AG09319 (cell line): ENCODE measurements around the gene PMS1.

Experiments
- DNase-seq: peaks from one replicate; pipeline ENCODE4 v3.0.0-alpha.2; 2010; ENCODE audit warnings: low read depth; ENCODE audit errors: extremely low read depth
- TF ChIP-seq, protein P1 (sequence below): IDR thresholded peaks from 2 replicates; pipeline ENCODE4 v1.5.1; 2011; ENCODE audit warnings: low read depth, mild to moderate bottlenecking, inconsistent platforms, low read length, moderate library complexity

The PMS1 gene

DNA sequence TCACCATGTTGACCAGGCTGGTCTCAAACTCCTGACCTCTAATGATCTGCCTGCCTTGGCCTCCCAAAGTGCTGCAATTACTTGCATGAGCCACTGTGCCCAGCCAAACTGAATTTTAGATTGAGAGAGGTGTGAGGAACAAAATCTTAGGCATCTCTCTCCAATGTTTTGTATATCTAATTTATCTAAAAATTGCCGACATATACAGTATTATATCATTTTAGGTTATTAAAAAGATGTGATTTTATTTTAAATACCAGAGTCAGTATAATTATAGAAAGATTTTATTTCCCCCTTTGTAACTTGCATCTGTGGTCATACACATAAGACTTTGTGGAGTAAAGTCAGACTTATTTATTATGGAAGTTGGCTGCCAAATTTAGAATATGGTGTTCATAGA is 10.1 kb downstream of the PMS1 start:
- DNase-seq: no peak
- TF ChIP-seq, protein P1, sequence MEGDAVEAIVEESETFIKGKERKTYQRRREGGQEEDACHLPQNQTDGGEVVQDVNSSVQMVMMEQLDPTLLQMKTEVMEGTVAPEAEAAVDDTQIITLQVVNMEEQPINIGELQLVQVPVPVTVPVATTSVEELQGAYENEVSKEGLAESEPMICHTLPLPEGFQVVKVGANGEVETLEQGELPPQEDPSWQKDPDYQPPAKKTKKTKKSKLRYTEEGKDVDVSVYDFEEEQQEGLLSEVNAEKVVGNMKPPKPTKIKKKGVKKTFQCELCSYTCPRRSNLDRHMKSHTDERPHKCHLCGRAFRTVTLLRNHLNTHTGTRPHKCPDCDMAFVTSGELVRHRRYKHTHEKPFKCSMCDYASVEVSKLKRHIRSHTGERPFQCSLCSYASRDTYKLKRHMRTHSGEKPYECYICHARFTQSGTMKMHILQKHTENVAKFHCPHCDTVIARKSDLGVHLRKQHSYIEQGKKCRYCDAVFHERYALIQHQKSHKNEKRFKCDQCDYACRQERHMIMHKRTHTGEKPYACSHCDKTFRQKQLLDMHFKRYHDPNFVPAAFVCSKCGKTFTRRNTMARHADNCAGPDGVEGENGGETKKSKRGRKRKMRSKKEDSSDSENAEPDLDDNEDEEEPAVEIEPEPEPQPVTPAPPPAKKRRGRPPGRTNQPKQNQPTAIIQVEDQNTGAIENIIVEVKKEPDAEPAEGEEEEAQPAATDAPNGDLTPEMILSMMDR: no peak

DNA sequence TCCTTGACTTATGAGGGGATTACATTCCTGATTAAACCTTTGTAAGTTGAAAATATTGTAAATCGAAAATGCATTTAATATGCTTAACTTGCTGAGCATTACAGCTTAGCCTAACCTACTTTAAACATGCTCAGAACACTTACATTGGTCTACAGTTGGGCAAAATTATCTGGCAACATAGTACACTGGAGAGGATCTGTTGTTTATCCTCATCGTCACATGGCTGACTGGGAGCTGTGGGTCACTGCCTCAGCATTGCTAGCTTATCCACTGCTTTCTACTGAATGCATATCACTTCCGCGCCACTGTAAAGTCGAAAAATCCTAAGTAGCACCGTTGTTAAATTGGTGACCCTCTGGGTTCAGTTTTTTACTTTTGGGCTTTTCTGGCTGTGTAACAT is 13.7 kb downstream of the PMS1 start:
- DNase-seq: no peak
- TF ChIP-seq, protein P1: no peak

DNA sequence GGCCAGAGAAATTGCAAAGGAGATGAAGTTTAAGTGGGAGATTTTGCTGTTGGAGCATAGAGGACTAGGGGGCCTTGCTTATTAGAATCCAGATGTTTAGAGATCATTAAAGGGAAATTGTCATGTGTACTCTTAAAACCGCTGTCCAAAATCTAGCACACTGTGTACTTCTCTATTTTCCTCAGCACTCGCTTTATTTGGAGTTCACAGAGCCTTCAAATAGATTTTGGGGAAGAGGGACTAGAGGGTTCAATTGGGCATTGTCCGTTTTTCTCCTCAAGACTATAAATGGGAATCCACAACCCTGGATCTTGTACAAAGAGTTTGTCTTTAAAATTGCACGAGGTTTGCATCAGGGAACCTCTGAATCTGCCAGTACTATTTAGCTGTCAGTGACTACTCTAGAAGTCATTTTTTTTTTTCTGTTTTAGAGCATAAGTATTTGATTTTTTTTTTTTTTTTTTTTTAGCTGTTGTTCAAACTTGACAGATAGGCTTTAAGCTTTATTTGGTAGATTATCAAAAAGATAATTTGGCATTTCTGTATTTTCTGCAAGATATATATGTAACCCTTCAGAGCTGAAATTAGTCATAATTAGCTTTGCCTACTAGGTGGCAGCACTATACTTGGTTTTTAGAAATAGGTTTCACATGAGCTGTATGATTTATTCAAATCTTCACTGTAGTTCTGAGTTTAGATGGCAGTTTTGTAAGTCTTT is 14.2 kb downstream of the PMS1 start:
- no peak for DNase-seq
- TF ChIP-seq, protein P1: peak; percentile 51

DNA sequence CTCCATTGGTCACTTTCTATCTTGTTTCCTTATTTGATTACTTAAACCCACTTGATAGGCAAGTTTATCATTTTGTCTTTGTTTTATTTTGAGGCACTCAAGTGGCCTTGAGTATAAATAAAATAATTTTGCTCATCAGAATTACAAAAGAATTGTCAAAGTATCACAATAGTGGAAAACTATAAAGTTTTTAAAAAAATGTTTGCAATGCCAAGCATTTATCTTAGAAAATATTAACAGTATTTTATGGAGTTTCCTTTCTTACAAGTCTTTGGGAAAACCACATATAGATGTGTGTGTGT is 14.7 kb downstream of the PMS1 start:
- no peak for DNase-seq
- TF ChIP-seq, protein P1: no peak

DNA sequence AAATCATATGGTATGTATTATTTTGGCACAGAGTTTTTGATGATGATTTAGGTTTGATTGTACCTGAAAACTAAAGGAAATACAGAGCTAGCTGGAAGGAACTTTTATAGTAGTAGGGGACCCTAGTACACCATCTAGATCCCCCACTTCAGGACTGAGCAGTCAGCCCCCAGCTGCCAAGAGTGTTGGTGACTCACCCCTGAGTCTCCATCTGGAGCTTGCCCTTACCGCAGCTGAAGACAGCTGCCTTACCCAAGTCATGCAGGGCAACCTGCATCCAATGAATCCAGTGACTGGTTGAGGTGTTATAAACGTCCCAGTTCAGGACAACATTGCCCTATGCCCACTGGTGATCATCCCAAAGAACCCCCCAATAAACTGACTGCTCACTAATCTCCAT is 15.3 kb downstream of the PMS1 start:
- TF ChIP-seq, protein P1: no peak
- DNase-seq: no peak

DNA sequence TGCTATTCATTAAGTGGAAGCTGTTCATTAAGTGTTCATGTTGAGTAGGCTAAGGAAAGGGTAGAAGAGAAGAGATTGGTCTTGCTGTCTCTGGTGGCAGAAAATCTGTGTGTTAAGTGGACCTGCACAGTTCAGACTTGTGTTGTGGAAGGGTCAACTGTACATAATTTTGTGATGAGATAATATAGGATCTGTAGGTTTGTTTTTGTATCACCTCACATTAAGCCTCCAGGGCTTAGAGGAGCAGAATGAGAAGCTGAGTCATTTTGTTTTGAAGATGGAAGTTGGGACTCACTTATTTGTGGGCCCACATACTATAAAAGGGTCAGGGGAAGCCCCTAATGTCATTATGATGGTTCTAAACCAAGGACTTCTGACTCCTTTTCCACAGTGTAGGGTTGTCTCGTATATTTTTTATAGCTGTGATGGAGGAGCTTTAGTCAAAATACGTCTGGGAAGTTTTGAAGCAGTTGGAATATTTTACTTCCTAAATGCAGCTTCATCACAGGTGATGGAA is 18.2 kb downstream of the PMS1 start:
- no peak for DNase-seq
- TF ChIP-seq, protein P1: no peak

DNA sequence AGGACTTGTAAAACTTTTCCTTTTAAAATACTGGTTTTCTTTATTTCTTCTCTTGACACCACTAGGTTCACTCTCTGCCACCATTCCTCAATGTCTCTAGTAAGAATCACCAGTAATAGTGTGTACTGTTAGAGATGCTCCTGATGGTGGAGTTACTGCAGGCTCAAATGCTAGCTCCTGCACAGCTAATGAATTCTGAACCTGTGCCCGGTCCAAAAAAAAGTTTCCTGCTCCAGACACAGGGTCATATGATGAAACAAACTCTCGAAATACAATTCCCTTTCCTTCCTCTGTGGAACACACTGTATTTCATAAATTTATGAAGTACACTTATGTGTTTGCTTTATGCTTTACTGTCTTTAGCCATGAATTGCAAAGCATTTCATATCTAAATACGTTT is 19.2 kb downstream of the PMS1 start:
- no peak for DNase-seq
- TF ChIP-seq, protein P1: no peak
